ENCODE measurements around the gene EEPD1.
A peak's percentile ranks its signal among the peaks of the same experiment; 100 is the strongest.
"Not testable (repeated sequence)": the region's sequence is repeated elsewhere in the genome, so short reads cannot be mapped to it uniquely, and the experiment has no call there.

The EEPD1 gene

DNA sequence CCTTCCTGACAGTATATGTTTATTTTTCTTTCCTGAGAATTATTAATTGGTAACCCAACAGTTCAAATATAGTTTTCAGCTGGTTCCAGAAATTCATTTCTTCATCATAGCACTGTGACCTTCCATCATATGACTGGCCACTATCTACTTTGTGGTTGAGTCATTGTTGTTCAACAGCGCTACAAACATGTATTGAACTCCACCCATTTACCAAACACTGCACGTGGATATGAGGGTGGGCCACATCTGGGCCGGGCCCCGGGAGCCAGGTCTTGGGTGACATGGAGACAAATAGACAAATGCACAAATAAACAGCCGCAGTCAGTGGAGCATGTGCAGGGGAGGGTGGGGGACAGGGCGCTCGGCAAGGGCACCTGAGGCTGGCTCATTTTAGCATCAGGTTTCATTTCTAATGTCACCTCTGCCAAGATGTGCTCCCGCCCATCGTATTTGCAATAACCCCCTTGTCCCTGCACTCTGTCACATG is 24.0 kb upstream of the EEPD1 start:
- DNase-seq = peak; percentile 16

DNA sequence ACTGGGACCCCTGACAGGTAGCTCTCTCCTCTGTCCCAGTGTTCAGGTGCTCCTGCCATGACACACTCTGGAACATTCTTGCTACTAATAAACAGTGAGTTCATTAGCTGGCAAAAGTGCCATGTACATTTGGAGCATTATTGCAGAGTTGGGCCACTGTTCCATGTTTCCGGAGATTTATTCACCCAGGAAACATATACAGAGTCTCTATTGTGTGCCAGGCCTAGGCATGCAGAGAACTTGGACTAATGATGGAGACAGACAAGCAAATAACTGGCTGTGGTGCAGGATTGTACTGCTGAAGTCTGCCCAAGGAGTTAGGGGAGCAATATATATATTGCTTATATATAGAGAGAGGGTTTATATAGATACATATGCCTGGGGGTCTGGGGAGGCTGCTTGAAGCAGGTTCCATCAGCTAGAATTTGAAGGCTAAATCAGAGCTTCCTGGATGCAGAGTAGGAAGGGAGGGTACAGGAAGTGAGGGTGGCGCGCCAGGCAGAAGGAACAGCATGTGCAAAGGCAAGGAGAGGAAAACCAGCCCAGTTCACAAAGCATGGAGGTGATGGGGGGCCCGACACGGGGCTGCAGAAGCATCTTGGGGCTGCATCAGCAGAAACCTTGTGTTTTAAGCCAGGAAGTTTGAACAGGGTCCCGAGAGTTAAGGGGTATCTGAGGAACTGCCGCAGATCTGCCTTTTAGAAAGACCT is 22.7 kb upstream of the EEPD1 start:
- no peak for DNase-seq

- DNase-seq = no peak
These were observed 22.0 kb upstream of the EEPD1 start for GRCh38 chr7:36131026-36131425.

DNA sequence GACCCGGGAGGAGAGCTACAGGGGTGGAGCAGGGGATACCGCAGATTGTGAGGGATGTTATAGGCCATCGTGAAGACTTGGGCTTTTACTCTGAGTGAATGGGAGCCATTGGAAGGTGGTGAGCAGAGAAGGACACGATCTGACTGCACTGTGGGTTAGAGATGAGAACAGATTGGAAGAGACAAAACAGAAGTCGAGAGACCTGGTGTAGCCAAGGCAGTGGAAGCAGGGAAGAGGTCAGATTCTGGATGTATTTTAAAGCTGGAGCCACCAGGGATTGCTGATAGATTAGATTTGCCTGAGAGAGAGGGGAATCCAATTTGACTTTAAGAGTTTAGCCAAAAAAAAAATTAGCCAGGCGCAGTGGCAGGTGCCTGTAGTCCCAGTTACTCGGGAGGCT is 21.6 kb upstream of the EEPD1 start:
- no peak for DNase-seq

DNA sequence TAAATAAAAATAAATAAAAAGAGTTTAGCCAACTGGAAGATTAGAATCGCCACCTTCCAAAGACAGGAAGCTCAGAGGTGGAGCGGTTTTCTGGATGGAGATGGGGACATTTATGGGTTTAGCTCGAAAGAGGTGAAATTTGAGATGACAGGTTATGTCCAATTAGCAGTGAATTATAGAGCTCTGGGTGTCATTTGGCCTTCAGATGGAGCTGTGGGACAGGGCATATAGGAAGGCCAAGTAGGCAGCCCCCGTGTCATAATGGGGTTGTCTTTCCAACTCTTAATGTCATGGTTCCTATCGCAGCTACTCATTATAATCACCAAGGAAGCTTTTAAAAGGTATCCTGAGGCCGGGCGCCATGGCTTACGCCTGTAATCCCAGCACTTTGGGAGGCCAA is 21.0 kb upstream of the EEPD1 start:
- no peak for DNase-seq

- DNase-seq = no peak
These were observed 17.4 kb upstream of the EEPD1 start for GRCh38 chr7:36135700-36136099.

- DNase-seq = no peak
These were observed 15.8 kb upstream of the EEPD1 start for GRCh38 chr7:36137258-36137657.

DNA sequence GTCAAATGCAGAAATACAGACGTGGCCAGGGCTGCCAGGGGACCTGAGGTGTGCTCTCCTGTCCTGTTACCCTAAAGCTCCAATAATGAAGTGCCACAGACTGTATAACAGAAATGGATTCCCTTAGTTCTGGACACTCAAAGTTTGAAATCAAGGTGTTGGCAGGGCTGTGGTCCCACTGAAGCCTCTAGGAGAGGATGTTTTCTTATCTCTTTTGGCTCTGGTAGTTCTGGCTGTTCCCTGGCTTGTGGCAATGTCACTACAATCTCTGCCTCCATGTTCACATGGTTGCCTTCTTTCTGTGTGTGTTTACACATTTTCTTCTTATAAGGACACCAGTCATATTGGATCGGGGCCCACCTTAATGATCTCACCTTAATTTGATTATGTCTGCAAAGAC is 15.3 kb upstream of the EEPD1 start:
- DNase-seq = no peak

GRCh38 chr7:36138209-36138608 is 14.8 kb upstream of the EEPD1 start:
- DNase-seq = no peak

GRCh38 chr7:36141351-36141750 is 11.7 kb upstream of the EEPD1 start:
- DNase-seq = no peak

GRCh38 chr7:36141850-36142249 is 11.2 kb upstream of the EEPD1 start:
- no peak for DNase-seq

- no peak for DNase-seq
These were observed 8.9 kb upstream of the EEPD1 start for GRCh38 chr7:36144189-36144588.

- no peak for DNase-seq
These were observed 7.4 kb upstream of the EEPD1 start for GRCh38 chr7:36145686-36146085.

DNA sequence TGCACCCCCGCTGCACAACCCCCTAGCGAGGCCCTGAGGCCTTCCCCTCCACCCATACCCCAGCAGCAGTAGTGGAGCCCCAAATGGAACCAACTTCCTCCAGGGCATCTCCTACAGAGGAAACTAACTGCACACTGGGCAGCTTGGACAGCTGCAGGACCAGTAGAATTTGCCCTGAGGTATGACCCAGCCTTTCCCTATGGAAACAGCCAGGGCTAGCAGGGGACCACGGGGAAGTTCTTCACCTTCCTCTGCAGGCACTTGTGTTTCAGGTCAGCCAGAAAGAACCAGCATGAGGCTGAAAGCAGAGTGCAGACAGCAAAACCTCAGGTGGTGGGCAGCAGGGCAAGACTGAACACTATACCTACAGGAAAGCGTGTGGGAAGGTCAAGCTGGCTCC is 5.7 kb upstream of the EEPD1 start:
- no peak for DNase-seq

DNA sequence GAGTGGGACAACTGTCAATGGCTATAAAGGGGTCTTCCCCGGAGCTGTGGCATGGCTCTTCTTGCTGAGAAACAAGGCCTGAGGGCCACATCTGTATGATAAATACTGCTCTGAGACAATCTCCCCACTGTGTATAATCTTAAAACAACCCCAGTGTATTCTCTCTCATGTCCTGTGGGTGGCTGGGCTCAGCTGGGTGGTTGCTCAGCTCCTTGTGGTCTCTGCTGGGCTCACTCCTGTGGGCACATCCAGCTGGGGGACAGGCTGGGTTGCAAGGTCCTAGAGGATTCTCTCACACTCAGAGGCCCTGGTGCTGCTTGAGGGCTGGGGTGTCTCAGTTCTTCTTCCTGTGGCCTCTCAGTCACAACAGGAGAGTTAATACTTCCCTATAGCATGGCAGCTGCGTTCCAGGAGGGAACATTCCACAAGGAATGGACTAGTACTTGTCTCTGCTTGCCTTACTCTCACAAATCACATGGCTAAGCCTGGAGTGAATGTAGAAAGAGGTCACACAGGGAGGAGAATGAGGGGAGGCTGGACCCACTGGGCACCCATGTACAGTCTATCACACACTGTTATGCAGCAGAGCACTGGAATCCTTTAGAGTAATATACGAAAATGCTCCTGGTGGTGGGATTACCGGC is 4.5 kb upstream of the EEPD1 start:
- DNase-seq = no peak

DNA sequence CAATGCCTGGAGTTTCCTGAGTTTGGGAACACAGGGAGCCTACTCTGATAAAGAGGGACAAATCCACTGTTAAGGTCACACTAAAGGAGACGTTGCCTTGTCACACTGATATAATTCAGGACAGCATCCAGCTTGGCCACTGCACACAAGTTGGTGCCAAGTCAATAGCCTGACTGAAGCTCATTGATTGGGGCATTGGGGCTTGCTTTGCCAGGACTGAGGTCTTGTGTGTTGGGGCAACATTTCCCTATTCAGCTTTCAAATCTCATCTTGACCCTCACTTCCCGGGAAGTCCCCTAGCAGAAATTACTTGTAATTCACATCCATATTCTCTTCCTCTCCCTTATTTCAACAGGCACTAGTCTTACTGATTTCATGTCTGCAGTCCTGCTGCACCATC is 3.8 kb upstream of the EEPD1 start:
- not testable (repeated sequence) for DNase-seq

DNA sequence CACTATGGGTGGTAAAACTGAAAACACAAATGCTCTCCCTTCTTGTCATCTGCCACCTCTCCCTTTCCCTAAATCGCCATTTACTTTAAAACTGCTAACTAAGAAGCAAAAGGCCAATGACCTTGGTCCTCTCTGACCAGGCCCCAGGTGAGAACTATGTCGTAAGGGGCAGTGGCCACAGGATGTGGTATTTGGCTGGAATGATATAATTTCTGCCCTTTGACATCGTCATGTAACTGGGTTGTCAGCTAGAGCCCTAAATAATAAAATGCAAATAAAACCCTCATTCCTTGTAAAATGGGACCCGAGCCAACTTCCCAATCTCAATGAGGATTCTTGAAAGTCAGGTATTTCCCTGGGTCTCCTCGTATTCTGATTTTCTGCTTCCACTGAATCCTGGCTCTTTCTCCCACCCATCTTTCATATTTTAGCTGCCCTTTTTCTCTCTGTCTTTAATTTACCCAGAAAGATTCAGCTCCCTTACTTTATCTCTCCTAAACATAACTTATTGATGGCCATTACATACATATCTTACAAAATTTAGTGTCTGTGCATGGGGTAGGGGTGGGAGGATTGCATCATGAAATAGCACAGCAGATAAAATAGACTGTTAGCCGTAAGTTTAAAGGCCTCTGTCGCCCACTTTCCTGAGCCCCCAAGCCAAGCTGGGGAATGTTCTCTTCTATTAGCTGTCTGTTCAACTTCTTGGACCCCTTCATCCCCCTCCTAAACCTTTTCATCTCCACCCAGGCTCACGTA is 3.2 kb upstream of the EEPD1 start:
- DNase-seq = no peak

DNA sequence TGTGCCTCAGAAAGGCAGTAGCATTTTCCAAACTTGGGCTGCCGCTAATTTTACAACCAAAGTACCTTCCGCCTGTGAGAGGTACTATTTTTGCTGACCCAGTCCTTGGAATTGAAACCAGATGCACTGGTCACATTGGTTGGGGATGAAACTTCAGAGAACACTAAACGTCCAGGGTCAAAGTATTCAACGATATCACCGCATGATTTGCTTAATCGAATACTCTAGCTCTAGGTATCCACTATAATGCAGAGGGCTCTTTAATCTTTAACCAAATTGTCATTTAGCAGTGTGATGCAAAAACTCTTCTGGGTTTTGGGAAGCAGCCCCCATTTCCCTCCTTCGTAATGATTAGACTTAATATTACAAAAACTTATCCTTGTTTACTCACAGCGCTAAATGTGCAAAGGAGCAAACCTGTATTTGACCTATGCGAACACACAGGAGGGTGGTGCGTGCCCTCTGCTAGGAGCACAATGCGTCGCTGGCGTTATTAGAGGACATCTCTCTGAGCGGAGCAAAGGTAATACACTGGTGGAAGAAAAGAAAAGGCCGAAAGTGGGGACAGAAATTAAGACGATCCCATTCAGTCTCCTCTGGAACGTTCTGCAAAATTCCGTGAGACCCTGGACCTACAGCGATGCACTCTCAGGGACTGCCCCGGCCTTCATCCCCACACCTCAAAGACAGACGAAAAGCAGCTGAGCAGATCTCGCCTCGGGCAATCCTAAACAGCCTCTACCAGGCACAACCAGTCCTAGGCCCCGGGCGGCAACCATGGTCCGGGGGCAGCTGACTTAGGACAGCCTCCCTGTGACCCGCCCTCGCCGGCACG is 916 bp upstream of the EEPD1 start:
- no peak for DNase-seq

- no peak for DNase-seq
These were observed 580 bp downstream of the EEPD1 start for GRCh38 chr7:36153571-36154097.

GRCh38 chr7:36154255-36155212 is 1.5 kb downstream of the EEPD1 start:
- DNase-seq = no peak

- DNase-seq = no peak
These were observed 2.8 kb downstream of the EEPD1 start for GRCh38 chr7:36155811-36156361.
